Aorta (tissue), 5 donors: ENCODE measurements around the gene GP9. TPM values are rescaled to one million over a fixed set of nuclear protein-coding genes. Genes with fewer than 3 reads are reported as not detected.

Experiments used
- ATAC-seq: fragments of 200-7000 bp; cut with Tn5 transposase; one replicate; pipeline ENCODE4 v1.9.1; 2022; ENCODE audit warnings: moderate library complexity; ENCODE audit not compliant: low FRiP score
- DNase-seq, 2 donors: peaks; one replicate each; pipeline ENCODE4 v3.0.0-alpha.2; 2020
- H3K27ac ChIP-seq, 2 donors: one replicate each; pipeline ENCODE4 v1.5.1; 2013; ENCODE audit warnings: low read length in 2 of 2, mild to moderate bottlenecking in 2 of 2, moderate library complexity in 2 of 2, control low read depth in 1 of 2, inconsistent platforms in 1 of 2, low read depth in 1 of 2
- H3K27me3 ChIP-seq, 2 donors: one replicate each; pipeline ENCODE4 v1.6.1; 2013; ENCODE audit warnings: control low read depth in 1 of 2, low read length in 1 of 2, mild to moderate bottlenecking in 1 of 2, moderate library complexity in 1 of 2; ENCODE audit not compliant: insufficient read depth in 2 of 2, control insufficient read depth in 1 of 2
- H3K36me3 ChIP-seq, 2 donors: one replicate each; pipeline ENCODE4 v1.6.1; 2013; ENCODE audit warnings: control low read depth in 1 of 2, low read length in 1 of 2, mild to moderate bottlenecking in 1 of 2; ENCODE audit not compliant: insufficient read depth in 2 of 2, control insufficient read depth in 1 of 2
- H3K4me1 ChIP-seq, 2 donors: one replicate each; pipeline ENCODE4 v1.6.1; 2013; ENCODE audit warnings: low read length in 2 of 2, control low read depth in 1 of 2, mild to moderate bottlenecking in 1 of 2, moderate library complexity in 1 of 2; ENCODE audit not compliant: insufficient read depth in 2 of 2, control insufficient read depth in 1 of 2
- H3K4me3 ChIP-seq, 2 donors: one replicate each; pipeline ENCODE4 v1.5.1; 2013; ENCODE audit warnings: low read length in 2 of 2, control low read depth in 1 of 2, mild to moderate bottlenecking in 1 of 2
- H3K9me3 ChIP-seq: one replicate; pipeline ENCODE4 v1.6.1; 2013; ENCODE audit warnings: mild to moderate bottlenecking, low read length; ENCODE audit not compliant: control insufficient read depth
- WGBS, 2 donors: extraction: QIAGEN DNeasy Blood & Tissue Kit; methylation state at CpG; one replicate each; pipeline ENCODE4 v1.1.7; 2013; 5-methylcytosine and 5-hydroxymethylcytosine counted together
- intact Hi-C, 2 donors: fragments of 100-400 bp; cut with DNase I; formaldehyde crosslinking; loops; one replicate each; pipeline versions ENCODE4 v1.14.2 to v1.15.0; 2022
- polyA plus RNA-seq, 2 donors: library from polyadenylated mRNA; stranded (reverse); fragments of 200-250 nt; gene quantifications; one replicate each; pipeline ENCODE4 v1.2.3, GENCODE V29; 2013
- total RNA-seq, 2 donors: library from RNA; stranded (reverse); fragmentation: NEBNext Ultra II Directional; extraction: Animal tissue kit (Norgen Biotek cat#: 25700); gene quantifications; one replicate each; pipeline ENCODE4 v1.2.1, GENCODE V29; 2021
- donor health status: healthy with polysubstance abuse.
- donor health status: Bipolar disorder and iron deficiency.
- donor health status: DM: no; HTN: no; CAD: no.
- donor health status: DM: no; HTN: no; CAD: no.
- donor health status: DM: yes; HTN: yes; CAD: no.

The GP9 gene
- total and polyA plus RNA-seq, 4 donors: not detected

DNA sequence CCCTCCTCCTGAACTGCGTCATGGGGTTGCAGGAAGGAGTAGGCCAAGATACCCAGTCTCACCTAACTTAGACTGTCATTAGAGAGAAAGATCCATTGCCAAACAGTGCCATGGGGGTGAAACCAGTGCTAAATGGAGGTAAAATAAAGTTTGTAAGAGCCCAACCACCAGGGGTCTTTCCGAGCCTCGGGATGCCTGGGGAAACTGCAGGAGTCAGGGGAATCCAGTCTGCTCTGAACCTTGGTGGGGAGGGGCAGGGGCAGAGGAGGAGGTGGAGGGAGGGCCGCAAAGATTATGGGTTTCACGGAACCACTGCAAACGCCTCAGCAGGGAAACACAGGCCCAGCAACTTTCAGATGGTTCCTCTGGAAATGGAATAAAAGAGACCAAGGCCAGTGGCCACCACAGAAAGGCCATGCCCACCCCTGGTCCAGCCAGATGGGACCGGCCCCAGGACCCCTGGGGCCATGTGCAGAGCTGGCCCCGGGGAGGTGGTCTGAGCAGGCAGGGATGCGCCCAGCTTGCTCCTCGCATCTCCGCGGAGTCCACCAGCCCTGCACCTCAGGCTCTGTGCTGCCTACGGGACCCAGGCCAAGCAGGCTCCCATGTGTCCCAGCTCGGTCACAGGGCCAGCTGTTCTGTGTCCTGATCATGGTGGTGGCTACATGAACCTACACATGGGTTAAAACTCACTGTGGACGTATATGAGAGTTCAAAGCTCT is 19.8 kb upstream of the GP9 start:
- intact Hi-C loops: no loop called here
- ATAC-seq: no peak
- no peak overlapping the region for H3K4me3 ChIP-seq
- no peaks in the 10 kb centered on the region for H3K4me1 ChIP-seq
- no peaks in the 10 kb centered on the region for H3K9me3 ChIP-seq
- WGBS, 2 donors: 93 to 96% methylated on average over 15 of the region's 15 CpGs
- peak in 1 of 2 donors; percentile 71 for DNase-seq
- no peak overlapping the region for H3K27ac ChIP-seq
- no peaks in the 10 kb centered on the region for H3K36me3 ChIP-seq
- no peaks in the 10 kb centered on the region for H3K27me3 ChIP-seq

DNA sequence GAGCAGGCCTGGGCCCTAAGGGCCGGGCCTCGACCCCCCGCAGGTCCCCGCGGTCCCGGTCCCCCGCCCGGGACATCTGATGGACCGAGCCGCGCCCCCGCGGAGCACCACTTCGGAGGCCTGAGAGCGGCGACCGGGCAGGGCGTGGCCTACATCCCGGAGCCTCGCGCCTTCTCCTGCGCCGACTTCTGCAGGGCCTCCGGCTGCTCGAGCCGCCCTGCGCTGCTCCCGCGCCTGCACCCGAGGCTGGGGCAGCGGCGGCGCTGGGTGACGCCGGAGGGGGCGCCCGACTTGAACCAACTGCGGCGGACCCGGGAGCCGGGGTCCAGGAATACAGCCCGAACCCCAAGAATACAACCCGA is 14.9 kb upstream of the GP9 start:
- DNase-seq (peak in 1 of 2 donors; percentile 85), ATAC-seq (peak; percentile 73)
- Histone ChIP-seq H3K27ac (no peak overlapping the region), H3K4me1 (no peaks in the 10 kb centered on the region), H3K4me3 (peak overlapping the region in 1 of 2 donors; percentile 39), H3K27me3 (no peaks in the 10 kb centered on the region), H3K9me3 (no peaks in the 10 kb centered on the region), H3K36me3 (no peaks in the 10 kb centered on the region)
- intact Hi-C loops: no loop called here
- WGBS, 2 donors: 5 to 6% methylated on average over 39 to 43 of the region's 43 CpGs

DNA sequence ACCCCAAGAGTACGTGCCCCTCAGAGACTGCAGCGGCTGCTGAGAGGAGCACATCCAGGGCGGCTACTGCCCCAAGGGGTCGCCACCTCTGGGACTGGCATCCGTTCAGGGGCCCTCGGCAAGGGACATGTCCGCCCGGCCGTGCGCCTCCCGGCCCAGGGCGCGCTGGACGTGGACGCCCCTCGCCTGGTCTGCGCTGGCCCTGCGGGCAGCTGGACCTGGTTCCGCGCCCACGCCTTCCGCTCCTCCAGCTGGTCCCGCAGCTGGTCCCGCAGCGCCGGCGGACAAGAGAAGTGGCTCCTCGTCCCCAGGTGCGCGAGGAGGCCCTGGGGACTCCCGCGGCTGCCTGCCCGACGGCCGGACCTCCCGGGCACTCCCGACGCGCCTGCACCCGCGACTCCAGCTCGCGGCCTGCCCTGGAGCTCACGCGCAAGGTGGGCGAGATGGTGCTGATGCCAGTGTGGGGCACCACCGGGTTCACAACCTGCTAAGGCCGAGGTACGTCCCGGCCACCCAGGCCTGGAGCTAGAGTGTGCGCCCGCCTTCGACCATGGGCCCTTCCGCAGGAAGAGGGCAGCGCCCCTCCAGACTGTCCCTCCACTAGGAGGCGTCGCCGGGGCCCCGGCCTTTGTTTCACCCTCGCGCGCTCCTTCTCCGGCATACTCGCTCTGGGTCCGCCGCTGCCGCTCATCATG is 14.4 kb upstream of the GP9 start:
- peak overlapping the region in 1 of 2 donors; percentile 39 for H3K4me3 ChIP-seq
- H3K27ac ChIP-seq: no peak overlapping the region
- H3K36me3 ChIP-seq: no peaks in the 10 kb centered on the region
- DNase-seq: peak in 1 of 2 donors; percentile 80
- ATAC-seq: peak; percentile 20
- H3K27me3 ChIP-seq: no peaks in the 10 kb centered on the region
- WGBS, 2 donors: 20 to 27% methylated on average over 58 to 67 of the region's 67 CpGs
- H3K4me1 ChIP-seq: no peaks in the 10 kb centered on the region
- no peaks in the 10 kb centered on the region for H3K9me3 ChIP-seq
- intact Hi-C loops: no loop called here

DNA sequence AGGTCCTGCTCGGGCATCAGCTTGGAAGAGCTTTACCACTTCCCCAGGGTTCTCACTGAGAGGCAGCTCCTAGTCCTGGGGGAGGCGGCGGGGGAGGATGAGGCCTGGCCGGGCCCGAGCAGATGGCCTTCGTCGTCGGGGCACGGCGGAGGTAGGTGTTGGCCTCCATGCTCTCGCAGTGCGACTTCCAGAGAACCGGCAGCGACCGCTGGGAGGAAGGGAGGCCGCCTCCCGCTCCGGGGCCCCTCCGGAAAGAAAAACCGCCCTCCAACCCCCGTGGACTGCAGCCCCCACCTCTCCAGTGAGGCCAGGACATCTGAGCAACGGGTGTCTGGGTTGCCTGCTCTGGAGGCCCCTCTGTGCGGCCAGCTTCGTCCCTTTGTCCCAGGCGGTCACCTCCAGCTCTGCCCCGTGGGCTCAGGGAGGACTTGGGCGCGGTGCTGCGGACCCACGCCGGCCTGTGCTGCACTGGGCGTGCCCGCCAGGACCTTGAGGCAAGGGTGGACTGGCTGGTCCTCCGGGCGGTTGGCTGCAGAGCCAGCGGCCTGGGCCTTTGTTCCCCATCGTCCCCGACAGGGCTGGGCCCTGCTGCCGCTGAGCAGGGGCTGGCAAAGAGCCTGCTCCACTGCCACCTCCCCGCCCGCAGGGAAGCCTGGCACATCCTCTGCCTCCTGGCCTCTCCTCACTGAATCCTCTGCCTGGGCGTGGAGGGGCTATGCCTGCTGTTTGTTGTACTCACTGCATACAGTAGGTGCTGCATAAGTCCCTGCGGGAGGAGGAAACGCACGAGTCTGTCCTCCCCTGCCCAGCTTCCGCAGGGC is 13.6 kb upstream of the GP9 start:
- no peaks in the 10 kb centered on the region for H3K27me3 ChIP-seq
- no peaks in the 10 kb centered on the region for H3K36me3 ChIP-seq
- no peak overlapping the region for H3K27ac ChIP-seq
- no peak for ATAC-seq
- WGBS, 2 donors: 87 to 88% methylated on average over 44 to 46 of the region's 46 CpGs
- intact Hi-C loops: no loop called here
- H3K4me1 ChIP-seq: no peaks in the 10 kb centered on the region
- DNase-seq: peak in 1 of 2 donors; percentile 72
- H3K9me3 ChIP-seq: no peaks in the 10 kb centered on the region
- H3K4me3 ChIP-seq: no peak overlapping the region

DNA sequence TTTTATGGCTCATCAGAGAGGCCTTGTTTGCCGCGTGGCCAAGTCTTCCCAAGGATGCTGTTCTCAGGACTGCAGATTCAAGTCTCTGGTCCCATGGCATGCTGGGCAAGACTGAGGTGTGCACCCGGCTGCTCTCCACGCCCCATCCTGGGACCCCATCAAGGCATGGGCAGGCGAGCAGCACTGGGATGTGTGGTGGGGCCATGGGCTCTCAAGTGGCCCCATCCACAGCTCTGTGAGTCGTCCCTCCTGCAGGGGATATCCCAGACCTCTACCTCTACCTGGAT is 13.1 kb upstream of the GP9 start:
- no peak overlapping the region for H3K4me3 ChIP-seq
- no peaks in the 10 kb centered on the region for H3K4me1 ChIP-seq
- no peaks in the 10 kb centered on the region for H3K36me3 ChIP-seq
- DNase-seq (peak in 1 of 2 donors; percentile 62), ATAC-seq (no peak)
- intact Hi-C loops: no loop called here
- 94 to 96% methylated on average over 6 of the region's 6 CpGs for WGBS, 2 donors
- H3K27ac ChIP-seq: no peak overlapping the region
- H3K27me3 ChIP-seq: no peaks in the 10 kb centered on the region
- H3K9me3 ChIP-seq: no peaks in the 10 kb centered on the region

DNA sequence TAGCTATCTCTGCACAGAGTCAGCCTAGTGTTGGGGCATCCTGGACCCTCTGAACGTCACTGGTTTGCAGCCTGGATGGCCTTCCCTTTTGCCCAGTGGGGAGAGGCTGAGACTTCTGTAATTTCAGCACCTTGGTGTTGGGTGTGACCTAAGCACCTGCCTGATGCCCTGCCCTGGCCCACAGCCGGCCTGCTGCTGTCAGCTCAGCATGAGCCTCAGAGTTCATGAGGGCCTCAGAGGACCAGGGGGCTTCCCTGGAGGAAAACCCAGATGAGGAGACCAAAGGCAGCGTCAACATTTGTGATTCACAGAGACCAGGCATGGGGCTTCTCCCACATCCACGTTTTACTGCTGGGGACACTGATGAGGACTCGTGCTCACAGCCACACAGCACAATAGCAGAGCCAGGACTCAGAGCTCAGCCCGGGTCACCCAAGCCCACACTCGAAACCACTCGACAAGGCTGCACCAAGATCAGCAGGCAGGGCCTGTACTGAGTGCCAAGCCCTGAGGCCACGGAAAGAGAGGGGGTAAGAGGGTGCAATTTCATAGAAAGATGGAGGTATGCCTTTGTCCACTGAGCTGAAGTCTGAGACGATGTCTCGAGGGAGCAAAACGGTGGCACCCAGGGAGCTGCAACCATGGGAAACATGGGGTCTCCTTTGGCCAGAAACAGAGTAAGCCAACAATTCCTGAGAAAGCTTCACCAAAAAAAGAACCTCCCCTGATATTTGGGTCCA is 9.9 kb upstream of the GP9 start:
- DNase-seq: peak in 1 of 2 donors; percentile 48

DNA sequence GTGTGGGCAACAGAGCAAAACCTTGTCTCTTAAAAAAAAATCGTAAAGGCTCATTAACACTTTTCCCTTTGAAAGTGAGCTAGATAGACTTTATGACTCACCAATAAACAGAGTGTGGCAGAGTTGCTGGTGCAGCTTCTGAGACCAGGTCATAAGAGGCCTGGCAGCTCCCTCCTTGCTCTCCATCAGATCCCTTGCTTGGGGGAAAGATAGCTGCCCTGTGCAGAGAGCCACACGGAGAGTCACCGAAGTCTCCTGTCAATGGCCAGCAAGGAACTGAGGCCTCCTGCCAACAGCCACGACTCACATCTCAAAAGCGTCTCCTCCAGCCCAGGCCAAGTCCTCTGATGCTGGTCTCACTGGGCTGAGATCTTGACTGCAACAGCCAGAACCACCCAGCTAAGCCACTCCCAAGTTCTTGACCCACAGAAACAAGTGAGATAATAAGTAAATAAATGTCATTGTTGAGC is 8.7 kb upstream of the GP9 start:
- DNase-seq: peak in 1 of 2 donors; percentile 67
- H3K4me3 ChIP-seq: no peak overlapping the region
- peak; percentile 51 for ATAC-seq
- H3K4me1 ChIP-seq: no peaks in the 10 kb centered on the region
- no peaks in the 10 kb centered on the region for H3K36me3 ChIP-seq
- H3K27ac ChIP-seq: peak overlapping the region in 1 of 2 donors; percentile 76
- no peaks in the 10 kb centered on the region for H3K27me3 ChIP-seq
- H3K9me3 ChIP-seq: no peaks in the 10 kb centered on the region
- intact Hi-C loops: loop anchor here in 1 of 2 donors (5.0 kb wide), 2 partner anchors 35 to 70 kb away; partner anchors contain the start of gene RAB43
- 15 to 18% methylated on average over 5 of the region's 5 CpGs for WGBS, 2 donors

More for the DNA sequence above, 9.9 kb upstream of the GP9 start:
- no peak overlapping the region for H3K4me3 ChIP-seq
- WGBS, 2 donors: 92 to 94% methylated on average over 12 of the region's 12 CpGs
- no peaks in the 10 kb centered on the region for H3K27me3 ChIP-seq
- no peak overlapping the region for H3K27ac ChIP-seq
- H3K36me3 ChIP-seq: no peaks in the 10 kb centered on the region
- intact Hi-C loops: loop anchor here in 1 of 2 donors (5.0 kb wide), 2 partner anchors 37 to 72 kb away; partner anchors contain the start of gene RAB43
- H3K9me3 ChIP-seq: no peaks in the 10 kb centered on the region
- no peaks in the 10 kb centered on the region for H3K4me1 ChIP-seq
- no peak for ATAC-seq

DNA sequence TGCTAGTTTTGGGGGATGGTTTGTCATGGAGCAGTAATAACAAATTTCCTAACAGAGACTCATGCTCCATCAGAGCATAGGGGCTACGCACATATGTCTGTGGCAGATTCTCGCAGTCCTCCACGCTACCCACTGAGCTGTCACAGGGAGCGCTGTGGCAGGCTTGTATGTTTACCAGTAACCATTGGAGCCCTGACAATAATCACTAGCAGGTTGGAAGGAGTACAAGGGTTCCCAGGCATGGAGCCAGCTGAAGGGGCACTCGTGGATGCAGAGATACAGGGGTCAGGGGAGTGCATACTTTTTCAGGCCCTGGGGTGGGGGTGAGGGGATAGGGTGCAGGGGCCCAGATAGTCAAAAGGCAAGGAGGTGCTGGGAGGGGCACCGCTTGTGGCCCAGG is 7.9 kb upstream of the GP9 start:
- peak overlapping the region; percentile 58 to 62 for H3K27ac ChIP-seq
- H3K36me3 ChIP-seq: no peaks in the 10 kb centered on the region
- peak; percentile 66 for ATAC-seq
- H3K4me1 ChIP-seq: no peaks in the 10 kb centered on the region
- no peak overlapping the region for H3K4me3 ChIP-seq
- WGBS, 2 donors: 28 to 30% methylated on average over 6 of the region's 6 CpGs
- no peaks in the 10 kb centered on the region for H3K27me3 ChIP-seq
- peak in 1 of 2 donors; percentile 75 for DNase-seq
- intact Hi-C loops: loop anchor here in 1 of 2 donors (5.0 kb wide), 2 partner anchors 35 to 70 kb away; partner anchors contain the start of gene RAB43
- no peaks in the 10 kb centered on the region for H3K9me3 ChIP-seq
